T-helper 2 cell treated with Interferon-gamma antibody and Interleukin-4, amounts not matched to agents 5 μg/mL and 100 μg/mL, for 36 hours (primary cell): ENCODE measurements around the gene KLRG1.
A peak's percentile ranks its signal among the peaks of the same experiment; 100 is the strongest.

Experiments
- DNase-seq: peaks from one replicate; pipeline ENCODE4 v3.0.0; 2021; ENCODE audit warnings: low spot score
- H3K27ac Mint-ChIP-seq: one replicate; pipeline ENCODE4 v1.8.0; 2021; ENCODE audit warnings: mild to moderate bottlenecking, mixed read lengths
- H3K27me3 Mint-ChIP-seq: one replicate; pipeline ENCODE4 v1.8.0; 2021; ENCODE audit warnings: low read depth, mixed read lengths
- H3K36me3 Mint-ChIP-seq: one replicate; pipeline ENCODE4 v1.8.0; 2021; ENCODE audit warnings: low read depth, mixed read lengths
- H3K4me1 Mint-ChIP-seq: one replicate; pipeline ENCODE4 v1.8.0; 2021; ENCODE audit warnings: low read depth, mixed read lengths
- H3K4me3 Mint-ChIP-seq: one replicate; pipeline ENCODE4 v1.8.0; 2022; ENCODE audit warnings: mild to moderate bottlenecking, moderate library complexity, mixed read lengths
- H3K9me3 Mint-ChIP-seq: one replicate; pipeline ENCODE4 v1.8.0; 2021; ENCODE audit warnings: mixed read lengths

Gene KLRG1

DNA sequence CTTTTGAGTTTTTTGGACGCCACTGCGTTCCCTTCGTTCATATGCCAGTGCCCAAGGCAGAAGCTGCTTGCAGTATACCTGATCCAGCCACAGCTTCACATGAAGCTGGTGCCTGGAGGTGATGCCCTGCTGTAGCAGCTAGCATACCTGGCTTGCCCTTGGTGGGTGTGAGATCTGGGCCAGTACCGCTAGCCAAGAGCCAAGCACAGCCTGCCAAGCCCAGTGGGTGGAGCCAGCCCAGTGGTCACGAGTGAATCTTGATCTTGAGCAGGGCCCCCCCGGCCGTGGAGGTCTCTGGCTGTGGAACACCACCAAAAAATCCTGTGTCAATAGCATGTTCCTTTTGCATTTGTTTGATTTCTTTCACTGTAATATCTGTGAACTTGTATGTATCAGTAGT is 32.6 kb upstream of the KLRG1 start:
- peak overlapping the region; percentile 19 for H3K27ac Mint-ChIP-seq
- no peak overlapping the region for H3K4me3 Mint-ChIP-seq

GRCh38 chr12:8957561-8957960 is 31.8 kb upstream of the KLRG1 start:
- Mint-ChIP-seq H3K27ac (no peak overlapping the region), H3K4me1 (peaks cover 23% of the 10 kb centered on the region), H3K4me3 (no peak overlapping the region), H3K36me3 (peaks cover 50% of the 10 kb centered on the region), H3K27me3 (no peaks in the 10 kb centered on the region), H3K9me3 (peaks cover 25% of the 10 kb centered on the region)
- DNase-seq = no peak

More for the DNA sequence above, 32.6 kb upstream of the KLRG1 start:
- Mint-ChIP-seq H3K27me3 (no peaks in the 10 kb centered on the region), H3K4me1 (peaks cover 27% of the 10 kb centered on the region), H3K36me3 (peaks cover 47% of the 10 kb centered on the region), H3K9me3 (peaks cover 21% of the 10 kb centered on the region)
- DNase-seq = no peak

GRCh38 chr12:8958066-8958465 is 31.3 kb upstream of the KLRG1 start:
- no peaks in the 10 kb centered on the region for H3K27me3 Mint-ChIP-seq

GRCh38 chr12:8960176-8960575 is 29.2 kb upstream of the KLRG1 start:
- Mint-ChIP-seq H3K4me1 (peaks cover 3% of the 10 kb centered on the region), H3K27ac (no peak overlapping the region), H3K9me3 (peaks cover 26% of the 10 kb centered on the region), H3K36me3 (peaks cover 36% of the 10 kb centered on the region), H3K4me3 (no peak overlapping the region), H3K27me3 (peaks cover 7% of the 10 kb centered on the region)
- DNase-seq = no peak

More at GRCh38 chr12:8958066-8958465, 31.3 kb upstream of the KLRG1 start:
- peaks cover 46% of the 10 kb centered on the region for H3K36me3 Mint-ChIP-seq
- DNase-seq = no peak
- H3K27ac Mint-ChIP-seq = no peak overlapping the region
- peaks cover 18% of the 10 kb centered on the region for H3K4me1 Mint-ChIP-seq
- H3K9me3 Mint-ChIP-seq = peaks cover 20% of the 10 kb centered on the region
- no peak overlapping the region for H3K4me3 Mint-ChIP-seq

DNA sequence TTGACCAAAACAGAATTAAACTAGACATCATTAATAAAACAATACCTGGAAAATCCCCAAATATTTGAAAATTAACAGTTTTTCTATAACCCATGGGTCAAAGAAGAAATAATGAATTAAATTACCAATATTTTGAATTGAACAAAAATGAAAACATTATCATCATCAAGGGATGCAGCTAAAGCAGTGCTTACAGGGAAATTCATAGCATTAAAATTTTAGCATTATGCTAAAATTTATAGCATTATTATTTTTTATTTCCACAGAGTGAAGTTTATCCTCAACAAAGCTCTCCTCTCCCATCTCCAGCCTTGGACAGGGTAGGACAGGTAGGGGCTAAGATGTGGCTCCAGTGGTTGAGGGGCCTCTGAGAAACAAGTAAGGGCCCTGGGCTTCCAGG is 20.6 kb upstream of the KLRG1 start:
- Mint-ChIP-seq H3K36me3 (peaks cover 11% of the 10 kb centered on the region), H3K4me1 (no peaks in the 10 kb centered on the region), H3K4me3 (no peak overlapping the region), H3K27me3 (peaks cover 6% of the 10 kb centered on the region), H3K27ac (no peak overlapping the region), H3K9me3 (peaks cover 39% of the 10 kb centered on the region)
- DNase-seq = no peak

DNA sequence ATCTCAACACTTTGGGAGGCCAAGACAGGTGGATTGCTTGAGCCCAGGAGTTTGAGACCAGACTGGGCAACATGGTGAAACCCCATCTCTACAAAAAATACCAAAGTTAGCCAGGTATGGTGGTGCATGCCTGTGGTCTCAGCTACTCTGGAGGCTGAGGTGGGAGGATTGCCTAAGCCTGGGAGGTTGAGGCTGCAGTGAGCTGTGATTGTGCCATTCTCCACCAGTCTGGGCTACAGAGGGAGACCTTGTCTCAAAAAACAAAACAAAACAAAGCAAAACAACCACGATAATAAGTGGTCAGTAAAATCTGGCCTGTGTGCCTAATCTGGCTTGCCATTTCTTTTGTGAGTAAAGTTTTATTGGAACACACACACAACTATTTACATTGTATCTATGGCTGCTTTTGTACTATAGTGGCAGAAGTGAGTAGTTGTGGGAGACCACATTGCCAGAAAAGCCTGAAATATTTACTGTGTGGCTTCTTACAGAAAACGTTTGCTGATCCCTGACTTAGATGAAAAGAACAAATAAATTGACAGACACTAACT is 19.4 kb upstream of the KLRG1 start:
- no peak overlapping the region for H3K4me3 Mint-ChIP-seq
- no peak overlapping the region for H3K27ac Mint-ChIP-seq
- no peak for DNase-seq
- H3K27me3 Mint-ChIP-seq = no peaks in the 10 kb centered on the region
- H3K36me3 Mint-ChIP-seq = peaks cover 11% of the 10 kb centered on the region
- H3K4me1 Mint-ChIP-seq = no peaks in the 10 kb centered on the region
- H3K9me3 Mint-ChIP-seq = peaks cover 35% of the 10 kb centered on the region

DNA sequence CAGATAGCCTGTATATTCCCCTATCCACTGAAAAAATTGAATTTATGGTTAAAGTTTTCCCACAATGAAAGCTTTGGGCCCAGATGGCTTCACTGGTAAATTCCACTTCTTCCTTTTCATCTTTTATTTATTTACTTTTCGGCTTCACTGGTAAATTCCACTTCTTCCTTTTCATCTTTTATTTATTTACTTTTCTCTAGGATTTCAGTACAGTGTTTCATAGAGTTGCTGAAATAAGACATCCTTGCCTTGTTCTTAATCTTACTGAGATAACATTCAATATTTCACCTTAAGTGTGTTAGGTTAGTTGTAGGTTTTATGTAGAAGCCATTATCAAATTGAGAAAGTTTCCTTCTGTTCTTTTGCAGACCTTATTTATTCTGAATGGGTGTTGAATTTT is 18.9 kb upstream of the KLRG1 start:
- Mint-ChIP-seq H3K9me3 (peaks cover 35% of the 10 kb centered on the region), H3K36me3 (peaks cover 11% of the 10 kb centered on the region), H3K4me3 (no peak overlapping the region), H3K27me3 (no peaks in the 10 kb centered on the region), H3K27ac (no peak overlapping the region), H3K4me1 (no peaks in the 10 kb centered on the region)
- no peak for DNase-seq

GRCh38 chr12:8980137-8980536 is 9.2 kb upstream of the KLRG1 start:
- DNase-seq = no peak
- no peak overlapping the region for H3K27ac Mint-ChIP-seq
- peaks cover 10% of the 10 kb centered on the region for H3K36me3 Mint-ChIP-seq
- H3K4me3 Mint-ChIP-seq = no peak overlapping the region
- peaks cover 2% of the 10 kb centered on the region for H3K27me3 Mint-ChIP-seq
- H3K4me1 Mint-ChIP-seq = no peaks in the 10 kb centered on the region
- peaks cover 14% of the 10 kb centered on the region for H3K9me3 Mint-ChIP-seq

GRCh38 chr12:8985213-8985754 is 4.1 kb upstream of the KLRG1 start:
- DNase-seq = no peak
- Mint-ChIP-seq H3K4me3 (no peak overlapping the region), H3K4me1 (peaks cover 29% of the 10 kb centered on the region), H3K36me3 (peaks cover 7% of the 10 kb centered on the region), H3K9me3 (peaks cover under 1% of the 10 kb centered on the region), H3K27me3 (peaks cover 7% of the 10 kb centered on the region), H3K27ac (no peak overlapping the region)

GRCh38 chr12:8987163-8987562 is 2.2 kb upstream of the KLRG1 start:
- H3K27me3 Mint-ChIP-seq = peaks cover 7% of the 10 kb centered on the region
- no peak overlapping the region for H3K27ac Mint-ChIP-seq
- DNase-seq = no peak
- peaks cover 34% of the 10 kb centered on the region for H3K4me1 Mint-ChIP-seq
- H3K36me3 Mint-ChIP-seq = peaks cover 7% of the 10 kb centered on the region
- no peaks in the 10 kb centered on the region for H3K9me3 Mint-ChIP-seq
- peak overlapping the region; percentile 31 for H3K4me3 Mint-ChIP-seq

GRCh38 chr12:8987685-8988084 is 1.7 kb upstream of the KLRG1 start:
- no peak for DNase-seq
- peaks cover 7% of the 10 kb centered on the region for H3K36me3 Mint-ChIP-seq
- peak overlapping the region; percentile 19 for H3K27ac Mint-ChIP-seq
- H3K4me1 Mint-ChIP-seq = peaks cover 36% of the 10 kb centered on the region
- H3K9me3 Mint-ChIP-seq = no peaks in the 10 kb centered on the region
- H3K27me3 Mint-ChIP-seq = peaks cover 7% of the 10 kb centered on the region
- H3K4me3 Mint-ChIP-seq = peak overlapping the region; percentile 31

GRCh38 chr12:8991371-8992345 is 2.3 kb downstream of the KLRG1 start:
- no peak for DNase-seq
- Mint-ChIP-seq H3K4me1 (peaks cover 42% of the 10 kb centered on the region), H3K27ac (no peak overlapping the region), H3K27me3 (peaks cover 7% of the 10 kb centered on the region), H3K4me3 (peak overlapping the region; percentile 41), H3K36me3 (peaks cover 3% of the 10 kb centered on the region), H3K9me3 (no peaks in the 10 kb centered on the region)

GRCh38 chr12:8993827-8994226 is 4.5 kb downstream of the KLRG1 start:
- peaks cover 18% of the 10 kb centered on the region for H3K27me3 Mint-ChIP-seq
- no peak for DNase-seq
- H3K9me3 Mint-ChIP-seq = no peaks in the 10 kb centered on the region
- H3K4me1 Mint-ChIP-seq = peaks cover 32% of the 10 kb centered on the region
- peaks cover 2% of the 10 kb centered on the region for H3K36me3 Mint-ChIP-seq
- H3K4me3 Mint-ChIP-seq = no peak overlapping the region
- no peak overlapping the region for H3K27ac Mint-ChIP-seq
